Measurements from ENCODE around the gene SNRPD3. TPM values are rescaled to one million over a fixed set of nuclear protein-coding genes. Genes with fewer than 3 reads are reported as not detected.

SNRPD3 gene
- total RNA-seq, 1 experiment from 2014 or later = 144 TPM

GRCh38 chr22:24516301-24516737 is 39.5 kb upstream of the SNRPD3 start:
- H3K27ac ChIP-seq (ENCODE audit: low read depth, low read length) = no peak overlapping the region
- no peak overlapping the region for H3K9ac ChIP-seq (ENCODE audit: low read length)
- RAD21 ChIA-PET (ENCODE audit: low non-redundant PET in 1 of 2, low total read pairs in 2 of 2, uncharacterized antibody in 2 of 2, unreplicated experiment in 2 of 2) = no interaction called here
- peaks cover under 1 to 2% of the 10 kb centered on the region in 2 experiments; a peak in 2 of 4 replicates for H3K4me1 ChIP-seq (ENCODE audit: control insufficient read depth in 1 of 2, insufficient read depth in 2 of 2, low read length in 2 of 2)
- no peaks in the 10 kb centered on the region for H3K79me2 ChIP-seq (ENCODE audit: insufficient read depth, low read length)
- H4K20me1 ChIP-seq (ENCODE audit: insufficient read depth) = no peaks in the 10 kb centered on the region
- H3K36me3 ChIP-seq (ENCODE audit: control insufficient read depth in 1 of 2, insufficient read depth in 2 of 2, low read length in 2 of 2) = no peaks in the 10 kb centered on the region
- BruUV-seq (replicated peaks) = no TSS peak
- CTCF ChIA-PET = no interaction called here
- H3K9me2 ChIP-seq (ENCODE audit: insufficient read depth) = no peaks in the 10 kb centered on the region
- ATAC-seq (no peak), DNase-seq (ENCODE audit: low read depth, low spot score) (no peak)
- H3K27me3 ChIP-seq (ENCODE audit: insufficient read depth, low read length) = peaks cover 5% of the 10 kb centered on the region; the same call in 1 of the 2 replicates
- intact Hi-C loops (cut with micrococcal nuclease) = no loop called here
- H3K4me3 ChIP-seq (replicated peaks in 1 of 2; ENCODE audit: low read depth in 1 of 2, low read length in 2 of 2) = no peak overlapping the region
- H3K9me3 ChIP-seq (ENCODE audit: control insufficient read depth in 1 of 2, insufficient read depth in 1 of 2, low read depth in 1 of 2, low read length in 2 of 2) = no peaks in the 10 kb centered on the region
- TF ChIP-seq TCF7L2 (IDR thresholded peaks at IDR 0.05; ENCODE audit: borderline replicate concordance, extremely low read depth, insufficient read depth, insufficient read length) = no peak
- no peak for TF ChIP-seq ZNF274 (IDR thresholded peaks at IDR 0.05; ENCODE audit: low read depth, low read length)
- TF ChIP-seq EZH2phosphoT487 (IDR thresholded peaks at IDR 0.05; ENCODE audit: borderline replicate concordance) = no peak
- no peak for TF ChIP-seq SRF (IDR thresholded peaks at IDR 0.05; ENCODE audit: low read depth)
- no peak for TF ChIP-seq ZFX (IDR thresholded peaks at IDR 0.05)
- TF ChIP-seq JUND (IDR thresholded peaks at IDR 0.05) = no peak
- POLR2A ChIA-PET = no interaction called here
- no peak overlapping the region for H3K4me2 ChIP-seq (ENCODE audit: low read length)
- no peak overlapping the region for H2AFZ ChIP-seq (ENCODE audit: low read depth, low read length, poor library complexity, severe bottlenecking)

GRCh38 chr22:24517446-24517845 is 38.4 kb upstream of the SNRPD3 start:
- RAD21 ChIA-PET (ENCODE audit: low non-redundant PET in 1 of 2, low total read pairs in 2 of 2, uncharacterized antibody in 2 of 2, unreplicated experiment in 2 of 2) = interaction anchor here in 1 of 2 experiments (0.6 kb wide), 1 partner anchor 8 kb away, joined by 3 read pairs; no protein-coding TSS in a partner anchor
- H3K79me2 ChIP-seq (ENCODE audit: insufficient read depth, low read length) = no peaks in the 10 kb centered on the region
- intact Hi-C loops (cut with micrococcal nuclease) = no loop called here
- TF ChIP-seq MAX (IDR thresholded peaks at IDR 0.05) (no peak), POLR2AphosphoS5 (IDR thresholded peaks at IDR 0.05; ENCODE audit: low read depth, low read length) (no peak), JUND (IDR thresholded peaks at IDR 0.05) (no peak), EZH2 (IDR thresholded peaks at IDR 0.05) (no peak), SRF (IDR thresholded peaks at IDR 0.05; ENCODE audit: low read depth) (no peak), CEBPB (IDR thresholded peaks at IDR 0.05; ENCODE audit: low read depth) (no peak), EZH2phosphoT487 (IDR thresholded peaks at IDR 0.05; ENCODE audit: borderline replicate concordance) (no peak), POLR2A (IDR thresholded peaks at IDR 0.05; ENCODE audit: borderline replicate concordance, extremely low read depth, insufficient read depth, insufficient read length) (no peak)
- no peaks in the 10 kb centered on the region for H4K20me1 ChIP-seq (ENCODE audit: insufficient read depth)
- H3K9me2 ChIP-seq (ENCODE audit: insufficient read depth) = no peaks in the 10 kb centered on the region
- no peak overlapping the region for H3K4me2 ChIP-seq (ENCODE audit: low read length)
- H3K36me3 ChIP-seq (ENCODE audit: control insufficient read depth in 1 of 2, insufficient read depth in 2 of 2, low read length in 2 of 2) = no peaks in the 10 kb centered on the region
- POLR2A ChIA-PET = no interaction called here
- peaks cover 5% of the 10 kb centered on the region; the same call in 1 of the 2 replicates for H3K27me3 ChIP-seq (ENCODE audit: insufficient read depth, low read length)
- H3K9me3 ChIP-seq (ENCODE audit: control insufficient read depth in 1 of 2, insufficient read depth in 1 of 2, low read depth in 1 of 2, low read length in 2 of 2) = no peaks in the 10 kb centered on the region
- no peak overlapping the region for H3K9ac ChIP-seq (ENCODE audit: low read length)
- CTCF ChIA-PET = no interaction called here
- H3K27ac ChIP-seq (ENCODE audit: low read depth, low read length) = no peak overlapping the region
- BruUV-seq (replicated peaks) = no TSS peak
- peaks cover 9 to 10% of the 10 kb centered on the region in 2 experiments for H3K4me1 ChIP-seq (ENCODE audit: control insufficient read depth in 1 of 2, insufficient read depth in 2 of 2, low read length in 2 of 2)
- no peak overlapping the region for H2AFZ ChIP-seq (ENCODE audit: low read depth, low read length, poor library complexity, severe bottlenecking)
- DNase-seq (ENCODE audit: low read depth, low spot score) = no peak
- ATAC-seq = no peak
- no peak overlapping the region for H3K4me3 ChIP-seq (replicated peaks in 1 of 2; ENCODE audit: low read depth in 1 of 2, low read length in 2 of 2)
